Liver (tissue), 9 donors: ENCODE data around the gene NEK2. TPM values are rescaled to one million over a fixed set of nuclear protein-coding genes. Genes with fewer than 3 reads are reported as not detected.

ENCODE experiments used
- DNase-seq: peaks from one replicate; pipeline ENCODE4 v3.0.0-alpha.2; 2017; ENCODE audit warnings: low spot score
- H3K27ac ChIP-seq, 2 donors: one replicate each; pipeline ENCODE4 v1.7.0; 2013; ENCODE audit warnings: inconsistent platforms in 2 of 2, low read length in 2 of 2, control low read depth in 1 of 2, low read depth in 1 of 2, mild to moderate bottlenecking in 1 of 2
- H3K27me3 ChIP-seq, 4 donors: one replicate each; pipeline versions ENCODE4 v1.6.1 to v1.7.0; 2013; ENCODE audit warnings: low read length in 3 of 4, inconsistent platforms in 1 of 4, mild to moderate bottlenecking in 1 of 4, moderate library complexity in 1 of 4; ENCODE audit not compliant: control insufficient read depth in 4 of 4, insufficient read depth in 4 of 4
- H3K36me3 ChIP-seq, 4 donors: one replicate each; pipeline versions ENCODE4 v1.6.1 to v1.7.0; 2013; ENCODE audit warnings: low read length in 3 of 4, mild to moderate bottlenecking in 3 of 4, low read depth in 1 of 4, moderate library complexity in 1 of 4; ENCODE audit not compliant: control insufficient read depth in 4 of 4, insufficient read depth in 3 of 4
- H3K4me1 ChIP-seq, 4 donors: one replicate each; pipeline versions ENCODE4 v1.6.1 to v1.7.0; 2013; ENCODE audit warnings: low read length in 3 of 4, mild to moderate bottlenecking in 3 of 4, moderate library complexity in 1 of 4; ENCODE audit not compliant: control insufficient read depth in 4 of 4, insufficient read depth in 4 of 4
- H3K4me3 ChIP-seq, 3 donors: one replicate each; pipeline versions ENCODE4 v1.6.1 to v1.7.0; 2013; ENCODE audit warnings: low read length in 3 of 3, control low read depth in 1 of 3, low read depth in 1 of 3, mild to moderate bottlenecking in 1 of 3
- H3K9ac ChIP-seq, 2 donors: one replicate each; pipeline ENCODE4 v1.7.0; 2013; ENCODE audit warnings: low read length in 2 of 2, mild to moderate bottlenecking in 2 of 2, moderate library complexity in 2 of 2, control low read depth in 1 of 2, low read depth in 1 of 2
- H3K9me3 ChIP-seq, 4 donors: one replicate each; pipeline versions ENCODE4 v1.6.1 to v1.7.0; 2013; ENCODE audit warnings: low read length in 3 of 4; ENCODE audit not compliant: control insufficient read depth in 4 of 4
- CTCF ChIP-seq: fragments of 150-350 bp; IDR thresholded peaks from 2 replicates; pipeline ENCODE4 v1.5.1; 2017; ENCODE audit warnings: improper control_type of control experiment, low read depth, low read length; ENCODE audit not compliant: missing input control
- EGR1 ChIP-seq, 2 donors: IDR thresholded peaks; 2 replicates each; pipeline ENCODE4 v1.6.1; 2016 to 2018; ENCODE audit warnings: antibody characterized with exemption in 2 of 2, low read depth in 2 of 2
- FOXA1 ChIP-seq: IDR thresholded peaks from 2 replicates; pipeline ENCODE4 v1.6.1; 2016; ENCODE audit warnings: antibody characterized with exemption
- FOXA2 ChIP-seq: IDR thresholded peaks from 2 replicates; pipeline ENCODE4 v1.6.1; 2016; ENCODE audit warnings: antibody characterized with exemption
- GABPA ChIP-seq, 2 donors: IDR thresholded peaks in 1 of 2; conservative IDR thresholded peaks in 1 of 2; 2 replicates each; pipeline ENCODE4 v1.6.1; 2016; ENCODE audit warnings: antibody characterized with exemption in 2 of 2, mild to moderate bottlenecking in 1 of 2, moderate library complexity in 1 of 2
- HNF4A ChIP-seq, 2 donors: conservative IDR thresholded peaks; 2 replicates each; pipeline ENCODE4 v1.6.1; 2016; ENCODE audit warnings: antibody characterized with exemption in 2 of 2, mild to moderate bottlenecking in 2 of 2
- NR2F2 ChIP-seq: IDR thresholded peaks from 2 replicates; pipeline ENCODE4 v1.6.1; 2016; ENCODE audit warnings: antibody characterized with exemption
- RAD21 ChIP-seq, 2 donors: IDR thresholded peaks; 2 replicates each; pipeline ENCODE4 v1.6.1; 2016; ENCODE audit warnings: antibody characterized with exemption in 2 of 2, mild to moderate bottlenecking in 2 of 2
- RXRA ChIP-seq, 2 donors: IDR thresholded peaks; 2 replicates each; pipeline ENCODE4 v1.6.1; 2017 to 2018; ENCODE audit warnings: antibody characterized with exemption in 2 of 2, mild to moderate bottlenecking in 1 of 2
- SP1 ChIP-seq: IDR thresholded peaks from 2 replicates; pipeline ENCODE4 v1.6.1; 2018; ENCODE audit warnings: antibody characterized with exemption, mild to moderate bottlenecking
- TAF1 ChIP-seq: conservative IDR thresholded peaks from 2 replicates; pipeline ENCODE4 v1.6.1; 2016; ENCODE audit warnings: antibody characterized with exemption, mild to moderate bottlenecking
- YY1 ChIP-seq: IDR thresholded peaks from 2 replicates; pipeline ENCODE4 v1.6.1; 2016; ENCODE audit warnings: antibody characterized with exemption, mild to moderate bottlenecking
- WGBS: extraction: QIAGEN DNeasy Blood & Tissue Kit; methylation state at CpG from one replicate; pipeline ENCODE4 v1.1.7; 2013; 5-methylcytosine and 5-hydroxymethylcytosine counted together
- polyA plus RNA-seq, 2 donors: library from polyadenylated mRNA; stranded (reverse) in 1 of 2; unstranded in 1 of 2; fragments of 200-250 nt in 1 of 2; fragments of >200 nt in 1 of 2; fragmentation: Nextera tagmentation in 1 of 2; extraction: Ambion mirVana in 1 of 2; gene quantifications; one replicate each; pipeline versions ENCODE4 v1.2.1 to v1.2.3, GENCODE V29; 2013 to 2015
- total RNA-seq, 2 donors: library from RNA; depleted of rRNA; stranded (reverse); fragments of >200 nt; gene quantifications; one replicate each; pipeline ENCODE4 v1.2.3, GENCODE V29; 2014
- TF ChIP-seq, protein P1 (sequence below): IDR thresholded peaks from 2 replicates; pipeline ENCODE4 v1.6.1; 2016; ENCODE audit warnings: antibody characterized with exemption
- TF ChIP-seq, protein P2 (sequence below): IDR thresholded peaks from 2 replicates; pipeline ENCODE4 v1.6.1; 2016; ENCODE audit warnings: antibody characterized with exemption, mild to moderate bottlenecking
- TF ChIP-seq, protein P3 (sequence below): IDR thresholded peaks from 2 replicates; pipeline ENCODE4 v1.6.1; 2016; ENCODE audit warnings: antibody characterized with exemption
- donor health status: healthy.
- donor health status: healthy.
- donor health status: healthy.
- donor health status: healthy.
- donor health status: healthy.

NEK2 gene
- total and polyA plus RNA-seq, 4 donors: 0.29 to 25.7 (median 1.3) TPM; not detected in 1

DNA sequence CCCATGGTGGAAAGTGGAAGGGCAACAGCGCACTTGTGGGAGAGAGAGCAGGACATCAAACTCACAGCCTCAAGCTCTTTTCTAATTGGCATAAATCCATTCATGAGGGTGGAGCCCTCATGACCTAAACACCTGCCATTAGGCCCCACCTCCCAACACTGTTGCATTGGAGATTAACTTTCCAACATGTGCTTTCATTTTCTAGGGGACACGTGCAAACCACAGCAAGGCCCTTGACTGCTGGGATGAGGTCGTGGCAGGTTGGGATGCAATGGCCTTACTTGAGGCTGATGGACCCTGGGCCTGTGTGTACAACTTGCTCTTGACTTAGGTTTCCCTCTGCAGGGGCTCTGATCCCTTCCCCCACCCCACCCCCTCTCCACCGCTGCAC, 35.9 kb upstream of the NEK2 start:
- no peak overlapping the region for H3K9ac ChIP-seq

GRCh38 chr1:211710566-211711314, 35.3 kb upstream of the NEK2 start:
- Histone ChIP-seq H3K4me1 (no peaks in the 10 kb centered on the region), H3K9me3 (no peaks in the 10 kb centered on the region), H3K27me3 (no peaks in the 10 kb centered on the region), H3K27ac (no peak overlapping the region), H3K36me3 (no peaks in the 10 kb centered on the region), H3K9ac (no peak overlapping the region), H3K4me3 (no peak overlapping the region)
- no peak for DNase-seq
- WGBS: 82% methylated on average over 6 of the region's 6 CpGs
- no peak for TF ChIP-seq CTCF
- TF ChIP-seq FOXA1: no peak
- TF ChIP-seq HNF4A (conservative IDR thresholded peaks at IDR 0.05): no peak
- TF ChIP-seq, protein P1, sequence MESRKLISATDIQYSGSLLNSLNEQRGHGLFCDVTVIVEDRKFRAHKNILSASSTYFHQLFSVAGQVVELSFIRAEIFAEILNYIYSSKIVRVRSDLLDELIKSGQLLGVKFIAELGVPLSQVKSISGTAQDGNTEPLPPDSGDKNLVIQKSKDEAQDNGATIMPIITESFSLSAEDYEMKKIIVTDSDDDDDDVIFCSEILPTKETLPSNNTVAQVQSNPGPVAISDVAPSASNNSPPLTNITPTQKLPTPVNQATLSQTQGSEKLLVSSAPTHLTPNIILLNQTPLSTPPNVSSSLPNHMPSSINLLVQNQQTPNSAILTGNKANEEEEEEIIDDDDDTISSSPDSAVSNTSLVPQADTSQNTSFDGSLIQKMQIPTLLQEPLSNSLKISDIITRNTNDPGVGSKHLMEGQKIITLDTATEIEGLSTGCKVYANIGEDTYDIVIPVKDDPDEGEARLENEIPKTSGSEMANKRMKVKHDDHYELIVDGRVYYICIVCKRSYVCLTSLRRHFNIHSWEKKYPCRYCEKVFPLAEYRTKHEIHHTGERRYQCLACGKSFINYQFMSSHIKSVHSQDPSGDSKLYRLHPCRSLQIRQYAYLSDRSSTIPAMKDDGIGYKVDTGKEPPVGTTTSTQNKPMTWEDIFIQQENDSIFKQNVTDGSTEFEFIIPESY: no peak
- TF ChIP-seq, protein P2, sequence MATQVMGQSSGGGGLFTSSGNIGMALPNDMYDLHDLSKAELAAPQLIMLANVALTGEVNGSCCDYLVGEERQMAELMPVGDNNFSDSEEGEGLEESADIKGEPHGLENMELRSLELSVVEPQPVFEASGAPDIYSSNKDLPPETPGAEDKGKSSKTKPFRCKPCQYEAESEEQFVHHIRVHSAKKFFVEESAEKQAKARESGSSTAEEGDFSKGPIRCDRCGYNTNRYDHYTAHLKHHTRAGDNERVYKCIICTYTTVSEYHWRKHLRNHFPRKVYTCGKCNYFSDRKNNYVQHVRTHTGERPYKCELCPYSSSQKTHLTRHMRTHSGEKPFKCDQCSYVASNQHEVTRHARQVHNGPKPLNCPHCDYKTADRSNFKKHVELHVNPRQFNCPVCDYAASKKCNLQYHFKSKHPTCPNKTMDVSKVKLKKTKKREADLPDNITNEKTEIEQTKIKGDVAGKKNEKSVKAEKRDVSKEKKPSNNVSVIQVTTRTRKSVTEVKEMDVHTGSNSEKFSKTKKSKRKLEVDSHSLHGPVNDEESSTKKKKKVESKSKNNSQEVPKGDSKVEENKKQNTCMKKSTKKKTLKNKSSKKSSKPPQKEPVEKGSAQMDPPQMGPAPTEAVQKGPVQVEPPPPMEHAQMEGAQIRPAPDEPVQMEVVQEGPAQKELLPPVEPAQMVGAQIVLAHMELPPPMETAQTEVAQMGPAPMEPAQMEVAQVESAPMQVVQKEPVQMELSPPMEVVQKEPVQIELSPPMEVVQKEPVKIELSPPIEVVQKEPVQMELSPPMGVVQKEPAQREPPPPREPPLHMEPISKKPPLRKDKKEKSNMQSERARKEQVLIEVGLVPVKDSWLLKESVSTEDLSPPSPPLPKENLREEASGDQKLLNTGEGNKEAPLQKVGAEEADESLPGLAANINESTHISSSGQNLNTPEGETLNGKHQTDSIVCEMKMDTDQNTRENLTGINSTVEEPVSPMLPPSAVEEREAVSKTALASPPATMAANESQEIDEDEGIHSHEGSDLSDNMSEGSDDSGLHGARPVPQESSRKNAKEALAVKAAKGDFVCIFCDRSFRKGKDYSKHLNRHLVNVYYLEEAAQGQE: no peak
- no peak for TF ChIP-seq TAF1
- TF ChIP-seq SP1: no peak
- no peak for TF ChIP-seq RXRA (IDR thresholded peaks at IDR 0.05)
- no peak for TF ChIP-seq GABPA (IDR thresholded peaks at IDR 0.05 in 1 of 2, conservative IDR thresholded peaks at IDR 0.05 in 1 of 2)
- TF ChIP-seq RAD21 (IDR thresholded peaks at IDR 0.05): no peak
- no peak for TF ChIP-seq EGR1 (IDR thresholded peaks at IDR 0.05; ENCODE audit: low read depth in 2 of 2)

More for the DNA sequence above, 35.9 kb upstream of the NEK2 start:
- WGBS: 96% methylated on average over 4 of the region's 4 CpGs
- H3K4me1 ChIP-seq: no peaks in the 10 kb centered on the region
- TF ChIP-seq, protein P1: no peak
- TF ChIP-seq CTCF (no peak), YY1 (no peak), RAD21 (IDR thresholded peaks at IDR 0.05) (no peak), TAF1 (no peak), FOXA2 (no peak), NR2F2 (no peak), RXRA (IDR thresholded peaks at IDR 0.05) (no peak)
- TF ChIP-seq, protein P3, sequence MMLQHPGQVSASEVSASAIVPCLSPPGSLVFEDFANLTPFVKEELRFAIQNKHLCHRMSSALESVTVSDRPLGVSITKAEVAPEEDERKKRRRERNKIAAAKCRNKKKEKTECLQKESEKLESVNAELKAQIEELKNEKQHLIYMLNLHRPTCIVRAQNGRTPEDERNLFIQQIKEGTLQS: no peak
- no peaks in the 10 kb centered on the region for H3K27me3 ChIP-seq
- no peak for DNase-seq
- no peaks in the 10 kb centered on the region for H3K9me3 ChIP-seq
- no peaks in the 10 kb centered on the region for H3K36me3 ChIP-seq
- no peak overlapping the region for H3K27ac ChIP-seq
- H3K4me3 ChIP-seq: no peak overlapping the region
